Upper lobe of left lung (tissue), 6 donors: Measurements from ENCODE around the gene SCAF11. TPM values are rescaled to one million over a fixed set of nuclear protein-coding genes. Genes with fewer than 3 reads are reported as not detected.

Experiments used
- ATAC-seq, 2 donors: fragments of 200-7000 bp; cut with Tn5 transposase; one replicate each; pipeline ENCODE4 v1.9.1; 2022; ENCODE audit warnings: mild to moderate bottlenecking in 2 of 2, moderate library complexity in 2 of 2; ENCODE audit not compliant: low FRiP score in 2 of 2
- DNase-seq, 2 donors: peaks; one replicate each; pipeline ENCODE4 v3.0.0-alpha.2; 2019 to 2020
- H3K27ac ChIP-seq, 4 donors: fragments of 200-600 bp; sonication (generic); one replicate each; pipeline ENCODE4 v1.5.1; 2016 to 2019
- H3K27me3 ChIP-seq, 4 donors: fragments of 200-600 bp; sonication (generic); one replicate each; pipeline ENCODE4 v1.5.1; 2017 to 2019
- H3K36me3 ChIP-seq, 4 donors: fragments of 200-600 bp; sonication (generic); one replicate each; pipeline ENCODE4 v1.5.1; 2016 to 2019
- H3K4me1 ChIP-seq, 4 donors: fragments of 200-600 bp; sonication (generic); one replicate each; pipeline ENCODE4 v1.5.1; 2018 to 2019
- H3K4me3 ChIP-seq, 4 donors: fragments of 200-600 bp; sonication (generic); one replicate each; pipeline ENCODE4 v1.5.1; 2017 to 2019; ENCODE audit warnings: mild to moderate bottlenecking in 2 of 4, moderate library complexity in 1 of 4
- H3K9me3 ChIP-seq, 4 donors: fragments of 200-600 bp; sonication (generic); one replicate each; pipeline ENCODE4 v1.5.1; 2018 to 2019
- EP300 ChIP-seq, 4 donors: sonication (generic); formaldehyde crosslinking; IDR thresholded peaks; one replicate each; pipeline ENCODE4 v1.5.1; 2017; ENCODE audit warnings: antibody characterized with exemption in 4 of 4, control low read depth in 2 of 4
- POLR2A ChIP-seq, 4 donors: fragments of 450-650 bp; IDR thresholded peaks; one replicate each; pipeline ENCODE4 v1.5.1; 2016 to 2017; ENCODE audit warnings: antibody characterized with exemption in 4 of 4, mild to moderate bottlenecking in 2 of 4
- POLR2AphosphoS5 ChIP-seq, 2 donors: sonication (generic); formaldehyde crosslinking; IDR thresholded peaks; one replicate each; pipeline ENCODE4 v1.5.1; 2017; ENCODE audit warnings: antibody characterized with exemption in 2 of 2
- WGBS, 2 donors: methylation state at CpG; one replicate each; pipeline ENCODE4 v1.1.5; 2017 to 2018; 5-methylcytosine and 5-hydroxymethylcytosine counted together
- total RNA-seq, 6 donors: library from RNA; depleted of rRNA in 4 of 6; stranded (reverse); fragments of >200 nt in 4 of 6; gene quantifications; one replicate each; pipeline versions ENCODE4 v1.1.0 to v1.2.1, GENCODE V29; 2016 to 2021
- TF ChIP-seq, protein P1 (sequence below), 6 experiments: fragments of 450-650 bp in 4 of 6; fragments of 200-600 bp in 2 of 6; sonication (generic) in 2 of 6; IDR thresholded peaks; one replicate each; pipeline ENCODE4 v1.5.1; 2016 to 2019; ENCODE audit warnings: antibody characterized with exemption in 6 of 6
- donor health status: DM: no; HTN: no; CAD: no; lungs with moderate emphysema.
- donor health status: DM: no; HTN: yes; CAD: no; lungs with severe emphysema.

The SCAF11 gene
- total RNA-seq, 6 donors from 2014 or later: 98.5 to 264 (median 109) TPM

DNA sequence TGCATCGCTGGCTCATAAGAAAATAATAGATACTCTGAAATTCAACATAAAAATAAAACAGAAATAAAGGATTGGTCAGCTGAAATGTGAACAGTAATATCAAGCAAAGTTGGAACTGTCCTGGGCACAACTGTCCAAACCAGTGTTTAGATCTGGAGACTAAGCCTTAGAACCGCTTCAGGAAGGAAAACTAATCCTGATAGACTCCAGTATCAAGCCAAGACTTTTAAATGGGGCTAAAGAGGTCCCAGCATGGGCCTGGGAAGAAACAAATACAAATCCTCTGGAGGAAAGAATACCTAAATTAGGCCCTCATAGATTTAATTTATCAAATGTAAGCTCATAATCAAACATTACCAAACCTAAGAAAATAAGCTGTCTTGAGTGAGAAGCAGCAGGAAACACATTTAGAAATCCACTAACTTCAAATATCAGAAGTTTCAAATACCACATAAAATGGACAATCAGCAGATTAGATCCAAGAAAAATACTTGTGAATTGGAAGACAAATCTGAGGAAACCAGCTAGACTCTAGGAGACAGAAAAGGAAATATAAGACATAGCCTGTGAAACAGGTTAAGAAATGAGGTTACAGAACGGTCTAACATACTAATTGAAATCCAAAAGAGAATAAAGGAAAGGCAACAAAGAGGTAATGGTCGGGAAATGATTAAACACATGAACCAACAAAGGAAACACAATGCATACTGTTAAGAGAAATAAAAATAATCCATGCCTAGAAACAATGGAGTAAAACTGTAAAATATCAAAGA is 27.6 kb downstream of the SCAF11 start:
- H3K27ac ChIP-seq: peak overlapping the region in 1 of 4 donors; percentile 35
- no peak overlapping the region for H3K4me3 ChIP-seq
- no peaks in the 10 kb centered on the region for H3K27me3 ChIP-seq
- no peak for ATAC-seq
- H3K9me3 ChIP-seq: no peaks in the 10 kb centered on the region
- peaks cover 14 to 24% (median 22%) of the 10 kb centered on the region in 4 donors for H3K4me1 ChIP-seq
- TF ChIP-seq POLR2AphosphoS5 (IDR thresholded peaks at IDR 0.05): no peak
- TF ChIP-seq POLR2A (IDR thresholded peaks at IDR 0.05): no peak
- TF ChIP-seq, protein P1, sequence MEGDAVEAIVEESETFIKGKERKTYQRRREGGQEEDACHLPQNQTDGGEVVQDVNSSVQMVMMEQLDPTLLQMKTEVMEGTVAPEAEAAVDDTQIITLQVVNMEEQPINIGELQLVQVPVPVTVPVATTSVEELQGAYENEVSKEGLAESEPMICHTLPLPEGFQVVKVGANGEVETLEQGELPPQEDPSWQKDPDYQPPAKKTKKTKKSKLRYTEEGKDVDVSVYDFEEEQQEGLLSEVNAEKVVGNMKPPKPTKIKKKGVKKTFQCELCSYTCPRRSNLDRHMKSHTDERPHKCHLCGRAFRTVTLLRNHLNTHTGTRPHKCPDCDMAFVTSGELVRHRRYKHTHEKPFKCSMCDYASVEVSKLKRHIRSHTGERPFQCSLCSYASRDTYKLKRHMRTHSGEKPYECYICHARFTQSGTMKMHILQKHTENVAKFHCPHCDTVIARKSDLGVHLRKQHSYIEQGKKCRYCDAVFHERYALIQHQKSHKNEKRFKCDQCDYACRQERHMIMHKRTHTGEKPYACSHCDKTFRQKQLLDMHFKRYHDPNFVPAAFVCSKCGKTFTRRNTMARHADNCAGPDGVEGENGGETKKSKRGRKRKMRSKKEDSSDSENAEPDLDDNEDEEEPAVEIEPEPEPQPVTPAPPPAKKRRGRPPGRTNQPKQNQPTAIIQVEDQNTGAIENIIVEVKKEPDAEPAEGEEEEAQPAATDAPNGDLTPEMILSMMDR (IDR thresholded peaks at IDR 0.05): no peak
- no peak for TF ChIP-seq EP300 (IDR thresholded peaks at IDR 0.05)
- peaks cover 0 to 21% (median 4%) of the 10 kb centered on the region in 4 donors for H3K36me3 ChIP-seq
- 87 to 88% methylated on average over 4 of the region's 4 CpGs for WGBS, 2 donors
- DNase-seq: no peak

DNA sequence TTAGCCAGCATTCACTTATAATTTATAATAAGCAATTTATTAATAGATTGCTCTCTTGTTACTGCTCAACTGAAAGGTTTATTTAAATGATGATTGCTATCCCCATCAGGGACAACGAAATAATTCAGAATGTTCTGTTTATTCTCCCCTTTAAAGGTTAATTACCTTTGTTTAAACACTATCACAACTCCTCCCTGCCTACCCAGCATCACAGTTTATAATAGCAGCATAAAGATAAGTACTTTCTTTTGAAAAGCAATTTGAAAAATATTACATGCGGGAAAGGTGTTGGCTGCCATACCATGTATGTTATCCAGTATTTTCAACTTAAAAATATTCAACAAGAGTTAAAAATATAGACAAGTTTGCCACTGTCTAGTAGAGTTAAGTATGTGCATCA is 30.6 kb downstream of the SCAF11 start:
- Histone ChIP-seq H3K27me3 (no peaks in the 10 kb centered on the region), H3K27ac (no peak overlapping the region), H3K4me1 (peaks cover 0 to 3% (median 0%) of the 10 kb centered on the region in 4 donors), H3K4me3 (no peak overlapping the region), H3K36me3 (peaks cover 0 to 21% (median 4%) of the 10 kb centered on the region in 4 donors), H3K9me3 (no peaks in the 10 kb centered on the region)
- no peak for ATAC-seq
- TF ChIP-seq EP300 (IDR thresholded peaks at IDR 0.05) (no peak), POLR2A (IDR thresholded peaks at IDR 0.05) (no peak), POLR2AphosphoS5 (IDR thresholded peaks at IDR 0.05) (no peak)
- TF ChIP-seq, protein P1 (IDR thresholded peaks at IDR 0.05): no peak
- 59 to 75% methylated on average over 2 of the region's 2 CpGs for WGBS, 2 donors
- DNase-seq: no peak

DNA sequence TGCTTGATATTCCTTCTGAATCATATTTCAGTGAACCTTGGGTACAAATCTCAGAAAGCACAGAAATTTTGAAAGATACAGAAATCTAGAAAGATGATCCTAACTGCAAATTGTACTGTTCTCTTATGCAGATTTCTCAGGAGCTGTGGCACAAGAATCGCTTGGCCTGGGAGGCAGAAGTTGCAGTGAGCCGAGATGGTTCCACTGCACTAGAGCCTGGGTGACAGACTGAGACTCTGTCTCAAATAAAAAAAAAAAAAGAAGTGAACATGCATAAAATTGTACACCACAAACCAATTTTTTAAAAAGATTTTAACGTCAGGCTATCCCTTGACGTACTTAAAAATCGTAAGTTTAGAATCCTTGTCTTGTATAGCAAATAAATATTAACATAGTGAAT is 31.3 kb downstream of the SCAF11 start:
- no peaks in the 10 kb centered on the region for H3K9me3 ChIP-seq
- peaks cover 0 to 3% (median 0%) of the 10 kb centered on the region in 4 donors for H3K4me1 ChIP-seq
- H3K4me3 ChIP-seq: no peak overlapping the region
- 91 to 92% methylated on average over 5 of the region's 5 CpGs for WGBS, 2 donors
- peaks cover 0 to 21% (median 4%) of the 10 kb centered on the region in 4 donors for H3K36me3 ChIP-seq
- no peak overlapping the region for H3K27ac ChIP-seq
- ATAC-seq (no peak), DNase-seq (no peak)
- TF ChIP-seq, protein P1 (IDR thresholded peaks at IDR 0.05): no peak
- TF ChIP-seq POLR2AphosphoS5 (IDR thresholded peaks at IDR 0.05) (no peak), EP300 (IDR thresholded peaks at IDR 0.05) (no peak), POLR2A (IDR thresholded peaks at IDR 0.05) (no peak)
- no peaks in the 10 kb centered on the region for H3K27me3 ChIP-seq

DNA sequence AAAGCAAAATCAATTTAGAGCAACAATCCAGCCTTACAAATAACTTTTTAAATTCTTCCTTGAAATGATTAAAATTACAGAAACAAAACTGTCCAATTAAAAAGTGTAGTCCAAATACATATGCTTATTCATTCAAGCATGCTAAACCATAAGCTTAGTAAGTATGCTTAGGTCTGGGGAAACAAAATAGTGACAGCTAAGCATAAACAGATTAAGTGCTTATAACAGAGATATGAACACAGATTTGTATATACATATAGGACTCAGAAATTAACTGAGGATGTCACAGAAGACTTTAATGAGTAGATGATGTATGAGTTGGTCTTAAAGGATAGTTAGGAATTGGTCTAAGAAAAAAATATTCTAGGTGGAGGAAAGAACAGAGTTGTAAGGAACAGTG is 41.8 kb downstream of the SCAF11 start:
- H3K27ac ChIP-seq: no peak overlapping the region
- H3K27me3 ChIP-seq: no peaks in the 10 kb centered on the region
- DNase-seq (no peak), ATAC-seq (no peak)
- H3K36me3 ChIP-seq: peaks cover 0 to 51% (median 16%) of the 10 kb centered on the region in 4 donors
- TF ChIP-seq POLR2AphosphoS5 (IDR thresholded peaks at IDR 0.05) (no peak), POLR2A (IDR thresholded peaks at IDR 0.05) (no peak), EP300 (IDR thresholded peaks at IDR 0.05) (no peak)
- TF ChIP-seq, protein P1 (IDR thresholded peaks at IDR 0.05): no peak
- H3K4me1 ChIP-seq: peaks cover 0 to 4% (median 0%) of the 10 kb centered on the region in 4 donors
- no peak overlapping the region for H3K4me3 ChIP-seq
- H3K9me3 ChIP-seq: no peaks in the 10 kb centered on the region
